ENCODE measurements around the gene RAD54L. TPM values are rescaled to one million over a fixed set of nuclear protein-coding genes. Genes with fewer than 3 reads are reported as not detected.

Gene RAD54L
- total RNA-seq, 1 experiment from 2014 or later: 44.8 TPM

- CTCF ChIA-PET: interaction anchor here (0.6 kb wide), 1 partner anchor 67 kb away, joined by 7 read pairs; no protein-coding TSS in a partner anchor
- H3K36me3 ChIP-seq (ENCODE audit: low read depth): peaks cover 10% of the 10 kb centered on the region; the same call in 1 of the 2 replicates
Measured at GRCh38 chr1:46285730-46286477, 38.3 kb downstream of the RAD54L start.

GRCh38 chr1:46288485-46289133, 41.0 kb downstream of the RAD54L start:
- peaks cover 36% of the 10 kb centered on the region for H3F3A ChIP-seq (ENCODE audit: insufficient read depth, low read depth)
- DNase-seq: peak; percentile 29 to 85
- no peak overlapping the region for H3K4me3 ChIP-seq
- ChIA-PET CTCF (no interaction called here), POLR2A (ENCODE audit: unreplicated experiment) (interaction anchor here (0.6 kb wide), 2 partner anchors 41 to 204 kb away, joined by 4 read pairs; no protein-coding TSS in a partner anchor)
- BruUV-seq (replicated peaks): no TSS peak
- intact Hi-C loops (cut with micrococcal nuclease; ENCODE audit: unreplicated experiment): no loop called here
- no peak overlapping the region for H3K4me2 ChIP-seq
- H3K9me2 ChIP-seq (ENCODE audit: insufficient read depth): no peaks in the 10 kb centered on the region
- no peak overlapping the region for H2AFZ ChIP-seq
- H3K36me3 ChIP-seq (ENCODE audit: low read depth): peaks cover 10% of the 10 kb centered on the region; the same call in 1 of the 2 replicates
- H3K79me2 ChIP-seq (ENCODE audit: low read depth): no peaks in the 10 kb centered on the region
- no peaks in the 10 kb centered on the region for H3K27me3 ChIP-seq (ENCODE audit: insufficient read depth, low read depth)
- peaks cover 12% of the 10 kb centered on the region for H3K4me1 ChIP-seq (replicated peaks; ENCODE audit: insufficient read depth)
- H4K20me1 ChIP-seq (ENCODE audit: insufficient read depth): no peaks in the 10 kb centered on the region
- no peak for TF ChIP-seq CTCF (conservative IDR thresholded peaks at IDR 0.05)
- no peak for TF ChIP-seq EZH2 (IDR thresholded peaks at IDR 0.05; ENCODE audit: low read depth)
- H3K27ac ChIP-seq: peak overlapping the region; percentile 60
- H3K9me3 ChIP-seq (ENCODE audit: insufficient read depth, low read depth): no peaks in the 10 kb centered on the region

More at GRCh38 chr1:46285730-46286477, 38.3 kb downstream of the RAD54L start:
- H3K4me3 ChIP-seq: no peak overlapping the region
- H4K20me1 ChIP-seq (ENCODE audit: insufficient read depth): no peaks in the 10 kb centered on the region
- no peak overlapping the region for H2AFZ ChIP-seq
- intact Hi-C loops (cut with micrococcal nuclease; ENCODE audit: unreplicated experiment): no loop called here
- DNase-seq: no peak
- no TSS peak for BruUV-seq (replicated peaks)
- no peaks in the 10 kb centered on the region for H3K27me3 ChIP-seq (ENCODE audit: insufficient read depth, low read depth)
- TF ChIP-seq CTCF (conservative IDR thresholded peaks at IDR 0.05) (no peak), EZH2 (IDR thresholded peaks at IDR 0.05; ENCODE audit: low read depth) (no peak)
- peaks cover 12% of the 10 kb centered on the region for H3K4me1 ChIP-seq (replicated peaks; ENCODE audit: insufficient read depth)
- peaks cover 43% of the 10 kb centered on the region for H3F3A ChIP-seq (ENCODE audit: insufficient read depth, low read depth)
- no peaks in the 10 kb centered on the region for H3K9me3 ChIP-seq (ENCODE audit: insufficient read depth, low read depth)
- no peak overlapping the region for H3K27ac ChIP-seq
- no peak overlapping the region for H3K4me2 ChIP-seq
- no peaks in the 10 kb centered on the region for H3K79me2 ChIP-seq (ENCODE audit: low read depth)
- POLR2A ChIA-PET (ENCODE audit: unreplicated experiment): no interaction called here
- H3K9me2 ChIP-seq (ENCODE audit: insufficient read depth): no peaks in the 10 kb centered on the region

GRCh38 chr1:46289134-46289494, 41.6 kb downstream of the RAD54L start:
- Histone ChIP-seq H3K27me3 (ENCODE audit: insufficient read depth, low read depth) (no peaks in the 10 kb centered on the region), H3K27ac (peak overlapping the region; percentile 60), H3K4me1 (replicated peaks; ENCODE audit: insufficient read depth) (peaks cover 12% of the 10 kb centered on the region), H4K20me1 (ENCODE audit: insufficient read depth) (no peaks in the 10 kb centered on the region), H3K4me3 (no peak overlapping the region), H3K9me2 (ENCODE audit: insufficient read depth) (no peaks in the 10 kb centered on the region), H3F3A (ENCODE audit: insufficient read depth, low read depth) (peaks cover 32% of the 10 kb centered on the region), H3K9me3 (ENCODE audit: insufficient read depth, low read depth) (no peaks in the 10 kb centered on the region), H3K4me2 (no peak overlapping the region), H3K79me2 (ENCODE audit: low read depth) (no peaks in the 10 kb centered on the region), H3K36me3 (ENCODE audit: low read depth) (peaks cover 10% of the 10 kb centered on the region; the same call in 1 of the 2 replicates), H2AFZ (no peak overlapping the region)
- BruUV-seq (replicated peaks): no TSS peak
- DNase-seq: no peak
- no peak for TF ChIP-seq CTCF (conservative IDR thresholded peaks at IDR 0.05)
- TF ChIP-seq EZH2 (IDR thresholded peaks at IDR 0.05; ENCODE audit: low read depth): no peak
- intact Hi-C loops (cut with micrococcal nuclease; ENCODE audit: unreplicated experiment): no loop called here
- CTCF ChIA-PET: no interaction called here
- POLR2A ChIA-PET (ENCODE audit: unreplicated experiment): interaction anchor here (0.8 kb wide), 1 partner anchor 182 kb away, joined by 6 read pairs; no protein-coding TSS in a partner anchor

All from PC-9 (cell line).